Breast epithelium (tissue), 4 donors: Measurements from ENCODE around the gene CDH23. TPM values are rescaled to one million over a fixed set of nuclear protein-coding genes. Genes with fewer than 3 reads are reported as not detected.

ENCODE experiments used
- DNase-seq, 2 donors: peaks; one replicate each; pipeline ENCODE4 v3.0.0-alpha.2; 2019; ENCODE audit warnings: low spot score in 2 of 2
- H3K27ac ChIP-seq, 2 donors: fragments of 200-600 bp; sonication (generic) in 1 of 2; one replicate each; pipeline ENCODE4 v1.5.1; 2016 to 2019; ENCODE audit warnings: mild to moderate bottlenecking in 1 of 2
- H3K27me3 ChIP-seq, 2 donors: fragments of 200-600 bp; sonication (generic) in 1 of 2; one replicate each; pipeline versions ENCODE4 v1.5.1 to v1.6.0; 2017 to 2019; ENCODE audit warnings: control low read depth in 1 of 2, mild to moderate bottlenecking in 1 of 2
- H3K36me3 ChIP-seq: fragments of 200-600 bp; one replicate; pipeline ENCODE4 v1.5.1; 2019
- H3K4me1 ChIP-seq, 2 donors: fragments of 200-600 bp; sonication (generic); one replicate each; pipeline ENCODE4 v1.5.1; 2016 to 2019; ENCODE audit warnings: control low read depth in 1 of 2
- H3K4me3 ChIP-seq, 3 donors: fragments of 200-600 bp; sonication (generic); 1 replicate in 2 of 3; 2 replicates in 1 of 3; pipeline ENCODE4 v1.5.1; 2016 to 2019; ENCODE audit warnings: mild to moderate bottlenecking in 3 of 3, moderate library complexity in 2 of 3
- H3K9me3 ChIP-seq, 2 donors: fragments of 200-600 bp; sonication (generic) in 1 of 2; one replicate each; pipeline ENCODE4 v1.5.1; 2016 to 2019; ENCODE audit warnings: control low read depth in 1 of 2
- POLR2A ChIP-seq: fragments of 450-650 bp; IDR thresholded peaks from one replicate; pipeline ENCODE4 v1.6.1; 2016; ENCODE audit warnings: antibody characterized with exemption, mild to moderate bottlenecking, moderate library complexity
- POLR2AphosphoS5 ChIP-seq, 3 donors: sonication (generic); formaldehyde crosslinking; IDR thresholded peaks; one replicate each; pipeline ENCODE4 v1.6.1; 2017; ENCODE audit warnings: antibody characterized with exemption in 3 of 3
- intact Hi-C: fragments of 100-400 bp; cut with DNase I; formaldehyde crosslinking; loops from one replicate; pipeline ENCODE4 v1.15.1; 2023; ENCODE audit warnings: low total_unique reads
- total RNA-seq, 3 donors: library from RNA; depleted of rRNA; stranded (reverse); fragments of >200 nt; gene quantifications; one replicate each; pipeline ENCODE4 v1.1.0, GENCODE V29; 2016
- TF ChIP-seq, protein P1 (sequence below), 3 donors: fragments of 450-650 bp; IDR thresholded peaks; one replicate each; pipeline ENCODE4 v1.5.1; 2016 to 2017; ENCODE audit warnings: antibody characterized with exemption in 3 of 3, mild to moderate bottlenecking in 3 of 3, moderate library complexity in 3 of 3

Gene CDH23
- total RNA-seq, 3 donors from 2014 or later, result 8.5 to 13.8 (median 11.6) TPM

DNA sequence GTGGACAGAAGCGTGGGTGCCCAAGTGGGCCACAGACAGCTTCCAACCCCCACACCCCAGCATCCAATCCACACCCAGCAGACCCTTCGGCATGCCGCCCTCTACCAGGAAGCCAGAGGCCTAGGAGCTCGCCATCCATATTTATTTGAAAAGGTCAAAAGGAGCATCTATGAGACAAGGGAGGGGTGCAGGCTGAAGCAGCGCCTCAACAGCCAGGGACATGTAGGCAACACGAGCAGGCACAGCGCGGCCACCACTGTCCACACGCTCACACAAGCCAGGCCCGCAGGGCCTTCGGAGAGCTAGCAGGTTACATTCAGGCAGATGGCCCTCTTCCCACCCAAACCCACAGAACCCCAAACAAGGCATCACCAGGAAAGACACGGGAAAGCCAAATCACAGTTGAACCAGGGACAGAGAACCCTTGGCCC, 419.7 kb downstream of the CDH23 start:
- Histone ChIP-seq H3K9me3 (no peaks in the 10 kb centered on the region), H3K27ac (no peak overlapping the region), H3K36me3 (peaks cover 9% of the 10 kb centered on the region), H3K4me1 (no peaks in the 10 kb centered on the region), H3K27me3 (no peaks in the 10 kb centered on the region), H3K4me3 (no peak overlapping the region)
- no peak for TF ChIP-seq POLR2AphosphoS5 (IDR thresholded peaks at IDR 0.05)
- no peak for DNase-seq
- intact Hi-C loops, result loop anchor here (10.0 kb wide), 1 partner anchor 442 kb away; no protein-coding TSS in a partner anchor

DNA sequence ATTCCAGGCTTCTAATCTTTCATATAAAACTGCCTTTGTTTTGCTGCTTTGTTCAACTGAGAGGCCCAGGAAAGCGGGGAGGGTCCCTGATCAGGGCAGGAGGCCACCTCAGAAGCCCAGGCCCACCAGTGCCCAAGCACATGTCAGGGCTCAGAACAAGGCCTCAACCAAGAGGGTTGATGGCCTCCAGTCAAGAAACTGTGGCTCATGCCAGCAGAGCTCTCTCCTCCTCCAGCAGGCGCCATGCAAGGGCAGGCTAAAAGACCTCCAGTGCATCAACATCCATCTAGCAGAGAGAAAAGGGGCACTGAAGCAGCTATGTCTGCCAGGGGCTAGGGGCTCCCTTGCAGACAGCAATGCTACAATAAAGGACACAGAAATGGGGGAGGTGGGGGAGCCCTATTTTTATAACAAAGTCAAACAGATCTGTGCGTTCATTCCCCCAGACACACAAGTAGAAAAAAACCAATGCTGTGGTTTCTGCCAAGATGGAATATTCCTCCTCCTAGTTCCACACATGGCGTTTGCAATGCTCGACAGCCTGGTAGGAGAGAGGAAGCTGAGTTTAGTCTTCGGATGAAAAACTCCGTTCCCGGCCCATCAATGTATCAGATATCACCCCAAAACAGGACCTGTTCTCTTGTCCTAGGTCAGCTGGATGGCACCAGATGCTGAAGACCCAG, 420.4 kb downstream of the CDH23 start:
- Histone ChIP-seq H3K27ac (peak overlapping the region; percentile 48 to 68), H3K27me3 (no peaks in the 10 kb centered on the region), H3K36me3 (peaks cover 9% of the 10 kb centered on the region), H3K4me1 (no peaks in the 10 kb centered on the region), H3K9me3 (no peaks in the 10 kb centered on the region), H3K4me3 (no peak overlapping the region)
- intact Hi-C loops, result loop anchor here (10.0 kb wide), 1 partner anchor 442 kb away; no protein-coding TSS in a partner anchor
- TF ChIP-seq, protein P1, sequence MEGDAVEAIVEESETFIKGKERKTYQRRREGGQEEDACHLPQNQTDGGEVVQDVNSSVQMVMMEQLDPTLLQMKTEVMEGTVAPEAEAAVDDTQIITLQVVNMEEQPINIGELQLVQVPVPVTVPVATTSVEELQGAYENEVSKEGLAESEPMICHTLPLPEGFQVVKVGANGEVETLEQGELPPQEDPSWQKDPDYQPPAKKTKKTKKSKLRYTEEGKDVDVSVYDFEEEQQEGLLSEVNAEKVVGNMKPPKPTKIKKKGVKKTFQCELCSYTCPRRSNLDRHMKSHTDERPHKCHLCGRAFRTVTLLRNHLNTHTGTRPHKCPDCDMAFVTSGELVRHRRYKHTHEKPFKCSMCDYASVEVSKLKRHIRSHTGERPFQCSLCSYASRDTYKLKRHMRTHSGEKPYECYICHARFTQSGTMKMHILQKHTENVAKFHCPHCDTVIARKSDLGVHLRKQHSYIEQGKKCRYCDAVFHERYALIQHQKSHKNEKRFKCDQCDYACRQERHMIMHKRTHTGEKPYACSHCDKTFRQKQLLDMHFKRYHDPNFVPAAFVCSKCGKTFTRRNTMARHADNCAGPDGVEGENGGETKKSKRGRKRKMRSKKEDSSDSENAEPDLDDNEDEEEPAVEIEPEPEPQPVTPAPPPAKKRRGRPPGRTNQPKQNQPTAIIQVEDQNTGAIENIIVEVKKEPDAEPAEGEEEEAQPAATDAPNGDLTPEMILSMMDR (IDR thresholded peaks at IDR 0.05), result no peak
- no peak for TF ChIP-seq POLR2AphosphoS5 (IDR thresholded peaks at IDR 0.05)
- TF ChIP-seq POLR2A, result no peak
- no peak for DNase-seq

DNA sequence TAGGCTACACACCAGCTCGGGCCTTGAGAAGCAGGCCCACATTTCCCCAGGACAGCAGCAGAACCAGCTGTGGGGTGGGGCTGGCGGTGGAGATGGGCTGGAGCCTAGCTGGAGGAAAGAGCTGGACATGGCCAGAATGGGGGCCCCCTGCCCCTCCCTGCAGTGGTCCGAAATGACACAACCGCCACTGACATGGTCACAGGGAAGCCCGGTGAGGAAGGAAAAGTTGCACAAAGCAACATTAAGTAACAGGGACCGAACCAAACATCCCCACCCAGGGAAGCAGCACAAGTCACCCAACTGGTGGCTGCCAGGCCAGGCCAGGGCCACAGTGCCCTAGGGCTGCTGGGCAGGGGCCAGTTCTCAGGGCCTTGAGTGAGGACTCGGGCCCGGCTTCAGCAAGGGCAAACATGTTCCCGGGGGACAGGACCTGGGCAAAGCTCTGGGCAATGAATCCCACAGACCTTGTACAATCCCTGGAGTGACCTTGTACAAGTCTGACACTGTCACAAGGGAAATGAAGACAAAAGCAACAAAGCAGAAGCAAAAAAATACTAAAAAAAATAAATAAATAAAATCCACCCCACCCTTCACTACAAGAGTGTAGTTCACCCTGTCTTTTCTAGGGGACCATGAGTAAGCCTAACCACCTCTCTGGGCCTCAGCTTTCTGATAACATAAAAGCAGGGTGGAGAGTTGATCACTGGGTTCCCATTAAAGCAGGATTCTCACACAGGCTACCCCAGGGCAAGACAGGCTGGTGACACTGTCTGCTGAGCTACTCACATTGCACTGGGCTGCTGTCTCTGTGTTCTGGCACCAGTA, 421.3 kb downstream of the CDH23 start:
- DNase-seq, result no peak
- intact Hi-C loops, result loop anchor here (10.0 kb wide), 1 partner anchor 443 kb away; no protein-coding TSS in a partner anchor
- H3K36me3 ChIP-seq, result peaks cover 9% of the 10 kb centered on the region

DNA sequence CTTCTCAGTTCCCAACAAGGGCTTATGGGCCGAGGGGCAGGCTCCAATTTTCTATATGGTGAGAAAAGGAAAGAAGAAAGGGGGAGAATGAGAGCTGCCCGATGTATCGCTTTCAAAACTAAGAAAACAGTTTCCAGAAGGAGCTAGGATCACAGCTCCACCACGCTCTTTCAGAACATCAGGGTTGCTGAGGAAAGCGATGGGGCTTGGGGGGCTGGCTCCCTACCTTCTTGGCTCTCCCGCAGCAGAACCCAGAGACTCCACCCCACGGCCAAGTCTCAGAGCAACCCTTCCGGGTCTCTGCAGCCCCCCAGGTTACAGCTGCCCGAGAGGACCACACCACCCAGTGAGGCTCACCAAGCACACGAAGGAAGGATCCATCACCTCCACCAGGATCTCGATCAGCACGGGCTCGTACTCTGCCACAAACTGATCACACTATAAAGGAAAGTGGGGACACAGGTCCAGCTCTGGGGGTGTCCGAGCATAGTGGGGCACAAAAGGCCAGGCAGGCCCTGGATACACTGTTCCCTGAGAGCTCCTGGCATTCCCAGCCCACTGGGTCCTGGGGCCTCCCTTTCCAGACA, 422.0 kb downstream of the CDH23 start:
- no peak for DNase-seq
- intact Hi-C loops, result loop anchor here (10.0 kb wide), 1 partner anchor 444 kb away; no protein-coding TSS in a partner anchor
- Histone ChIP-seq H3K27me3 (no peaks in the 10 kb centered on the region), H3K27ac (peak overlapping the region in 1 of 2 donors; percentile 52), H3K4me1 (no peaks in the 10 kb centered on the region), H3K36me3 (peaks cover 9% of the 10 kb centered on the region), H3K9me3 (no peaks in the 10 kb centered on the region), H3K4me3 (no peak overlapping the region)
- TF ChIP-seq, protein P1 (IDR thresholded peaks at IDR 0.05), result no peak
- no peak for TF ChIP-seq POLR2AphosphoS5 (IDR thresholded peaks at IDR 0.05)
- no peak for TF ChIP-seq POLR2A

More for the DNA sequence above, 421.3 kb downstream of the CDH23 start:
- Histone ChIP-seq H3K27me3 (no peaks in the 10 kb centered on the region), H3K9me3 (no peaks in the 10 kb centered on the region), H3K27ac (peak overlapping the region; percentile 48 to 68), H3K4me3 (no peak overlapping the region), H3K4me1 (no peaks in the 10 kb centered on the region)
- no peak for TF ChIP-seq POLR2A
- TF ChIP-seq, protein P1 (IDR thresholded peaks at IDR 0.05), result no peak
- peak in 1 of 3 donors; percentile 84 for TF ChIP-seq POLR2AphosphoS5 (IDR thresholded peaks at IDR 0.05)

DNA sequence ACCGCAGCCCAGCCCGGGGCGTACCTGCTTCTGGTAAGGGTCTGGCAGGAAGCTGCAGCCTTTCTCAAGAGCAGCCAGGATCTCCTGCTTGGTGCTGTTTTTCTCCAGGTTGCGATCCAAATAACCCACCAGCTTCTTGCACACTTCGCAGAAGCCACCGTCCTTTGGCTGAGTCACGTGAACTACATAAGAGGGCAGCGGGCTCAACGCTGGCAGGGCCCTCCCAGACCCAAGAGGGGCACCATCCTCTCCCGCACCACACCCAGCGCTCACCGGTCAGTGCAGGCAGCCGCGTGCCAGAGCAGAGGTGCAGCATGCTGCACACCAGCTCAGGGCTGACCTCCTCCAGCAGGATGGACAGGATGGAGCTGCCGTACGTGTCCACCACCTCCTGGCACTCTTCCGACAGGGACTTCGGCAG, 422.7 kb downstream of the CDH23 start:
- H3K27me3 ChIP-seq, result no peaks in the 10 kb centered on the region
- H3K36me3 ChIP-seq, result peaks cover 9% of the 10 kb centered on the region
- H3K4me3 ChIP-seq, result no peak overlapping the region
- no peak overlapping the region for H3K27ac ChIP-seq
- H3K4me1 ChIP-seq, result no peaks in the 10 kb centered on the region
- no peaks in the 10 kb centered on the region for H3K9me3 ChIP-seq
- intact Hi-C loops, result loop anchor here (10.0 kb wide), 1 partner anchor 445 kb away; no protein-coding TSS in a partner anchor
- no peak for TF ChIP-seq POLR2A
- TF ChIP-seq POLR2AphosphoS5 (IDR thresholded peaks at IDR 0.05), result no peak
- TF ChIP-seq, protein P1 (IDR thresholded peaks at IDR 0.05), result no peak
- DNase-seq, result no peak
